ENCODE results near the gene AKAP11. TPM values are rescaled to one million over a fixed set of nuclear protein-coding genes. Genes with fewer than 3 reads are reported as not detected.

Gene AKAP11
- polyA plus RNA-seq, 1 donor from 2014 or later: 20.9 TPM

GRCh38 chr13:42307461-42307860, 35.5 kb downstream of the AKAP11 start:
- H2AFZ ChIP-seq (ENCODE audit: low read depth, low read length): no peak overlapping the region
- no peak overlapping the region for H3K4me2 ChIP-seq (ENCODE audit: low read length)
- no peaks in the 10 kb centered on the region for H3K9me3 ChIP-seq (ENCODE audit: low read length)
- H3K27me3 ChIP-seq (ENCODE audit: insufficient read depth, low read depth, low read length): no peaks in the 10 kb centered on the region
- no peak overlapping the region for H3K27ac ChIP-seq (ENCODE audit: low read length)
- H3K9me2 ChIP-seq (ENCODE audit: insufficient read depth, low read length): no peaks in the 10 kb centered on the region
- no peak for TF ChIP-seq MXI1 (conservative IDR thresholded peaks at IDR 0.05; ENCODE audit: poor library complexity, severe bottlenecking)
- TF ChIP-seq RAD21 (conservative IDR thresholded peaks at IDR 0.05): no peak
- no peak for TF ChIP-seq TAF1 (IDR thresholded peaks at IDR 0.05; ENCODE audit: low read depth)
- no peak for TF ChIP-seq POLR2AphosphoS5 (IDR thresholded peaks at IDR 0.05)
- no peak for TF ChIP-seq CTCF (IDR thresholded peaks at IDR 0.05; ENCODE audit: poor library complexity, severe bottlenecking)
- TF ChIP-seq SMC3 (conservative IDR thresholded peaks at IDR 0.05; ENCODE audit: poor library complexity): no peak
- TF ChIP-seq REST (IDR thresholded peaks at IDR 0.05; ENCODE audit: borderline replicate concordance): no peak
- TF ChIP-seq EZH2 (IDR thresholded peaks at IDR 0.05; ENCODE audit: borderline replicate concordance, insufficient read depth, low read length, poor library complexity, severe bottlenecking): no peak
- TF ChIP-seq EP300 (conservative IDR thresholded peaks at IDR 0.05; ENCODE audit: poor library complexity, severe bottlenecking): no peak
- H3K79me2 ChIP-seq (replicated peaks; ENCODE audit: insufficient read depth, low read length): no peaks in the 10 kb centered on the region
- H3K9ac ChIP-seq (ENCODE audit: low read length): no peak overlapping the region
- no peak overlapping the region for H3K4me3 ChIP-seq (ENCODE audit: low read length)
- peaks cover 16% of the 10 kb centered on the region for H3K36me3 ChIP-seq (ENCODE audit: insufficient read depth, low read length)
- H3F3A ChIP-seq (ENCODE audit: insufficient read depth, low read length, poor library complexity, severe bottlenecking): peaks cover 6% of the 10 kb centered on the region
- no peaks in the 10 kb centered on the region for H4K20me1 ChIP-seq (ENCODE audit: insufficient read depth)

GRCh38 chr13:42312817-42313431, 41.0 kb downstream of the AKAP11 start:
- Histone ChIP-seq H3K9me2 (ENCODE audit: insufficient read depth, low read length) (no peaks in the 10 kb centered on the region), H2AFZ (ENCODE audit: low read depth, low read length) (no peak overlapping the region), H3K27me3 (ENCODE audit: insufficient read depth, low read depth, low read length) (no peaks in the 10 kb centered on the region), H4K20me1 (ENCODE audit: insufficient read depth) (no peaks in the 10 kb centered on the region), H3K9me3 (ENCODE audit: low read length) (no peaks in the 10 kb centered on the region), H3K79me2 (replicated peaks; ENCODE audit: insufficient read depth, low read length) (no peaks in the 10 kb centered on the region), H3K27ac (ENCODE audit: low read length) (no peak overlapping the region), H3K4me3 (ENCODE audit: low read length) (no peak overlapping the region), H3K4me2 (ENCODE audit: low read length) (no peak overlapping the region), H3K9ac (ENCODE audit: low read length) (no peak overlapping the region), H3K36me3 (ENCODE audit: insufficient read depth, low read length) (peaks cover 4% of the 10 kb centered on the region), H3F3A (ENCODE audit: insufficient read depth, low read length, poor library complexity, severe bottlenecking) (peaks cover 6% of the 10 kb centered on the region)
- TF ChIP-seq POLR2AphosphoS5 (IDR thresholded peaks at IDR 0.05) (peak; percentile 96), CTCF (IDR thresholded peaks at IDR 0.05; ENCODE audit: poor library complexity, severe bottlenecking) (no peak), MXI1 (conservative IDR thresholded peaks at IDR 0.05; ENCODE audit: poor library complexity, severe bottlenecking) (no peak), EP300 (conservative IDR thresholded peaks at IDR 0.05; ENCODE audit: poor library complexity, severe bottlenecking) (peak; percentile 98)

Measured in neural cell (in vitro differentiated cells).